Fibroblast of peridontal ligament (primary cell): ENCODE data around the gene RYR3.

Experiments
- DNase-seq: peaks from one replicate; pipeline ENCODE4 v3.0.0-alpha.2; 2010; ENCODE audit errors: extremely low read depth

Gene RYR3

DNA sequence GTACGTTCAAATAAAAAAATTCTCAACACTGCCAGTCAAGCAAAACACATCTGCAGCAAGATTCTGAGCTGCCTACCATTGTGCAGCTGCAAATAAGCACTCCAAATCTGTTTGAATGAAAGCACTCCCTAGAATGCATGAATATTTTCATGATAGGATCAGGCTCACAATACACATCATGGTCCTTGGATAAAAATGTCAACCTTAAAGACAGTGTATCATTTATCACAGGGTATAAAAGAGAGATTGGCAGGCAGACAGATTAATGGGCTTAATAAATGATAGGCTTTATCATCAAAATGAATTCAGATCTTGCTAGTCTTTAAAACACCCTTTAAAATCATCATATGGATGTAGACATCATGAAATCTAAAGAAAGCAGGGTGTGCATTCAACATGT lies 9.2 kb downstream of the RYR3 start:
- DNase-seq, result no peak

GRCh38 chr15:33322091-33322490 lies 11.3 kb downstream of the RYR3 start:
- DNase-seq, result no peak

DNA sequence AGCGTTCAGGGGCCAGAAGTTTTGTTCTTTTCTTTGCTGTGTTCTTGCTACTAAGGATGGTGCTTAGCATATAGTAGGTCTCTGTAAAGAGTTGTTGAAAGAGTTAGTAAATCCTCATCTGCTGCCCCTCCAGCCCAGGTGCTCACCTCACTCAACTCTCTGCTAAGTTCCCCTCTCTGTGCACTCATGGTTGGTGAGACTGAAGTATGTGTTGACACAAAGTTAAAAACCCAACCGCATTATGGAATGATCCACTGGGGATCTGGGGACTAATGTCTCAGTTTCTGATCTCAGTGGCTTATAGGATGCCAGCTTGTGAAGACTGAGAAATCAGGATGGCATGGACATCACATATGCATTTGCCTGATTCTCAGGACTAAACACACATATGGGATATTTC lies 13.8 kb downstream of the RYR3 start:
- no peak for DNase-seq

DNA sequence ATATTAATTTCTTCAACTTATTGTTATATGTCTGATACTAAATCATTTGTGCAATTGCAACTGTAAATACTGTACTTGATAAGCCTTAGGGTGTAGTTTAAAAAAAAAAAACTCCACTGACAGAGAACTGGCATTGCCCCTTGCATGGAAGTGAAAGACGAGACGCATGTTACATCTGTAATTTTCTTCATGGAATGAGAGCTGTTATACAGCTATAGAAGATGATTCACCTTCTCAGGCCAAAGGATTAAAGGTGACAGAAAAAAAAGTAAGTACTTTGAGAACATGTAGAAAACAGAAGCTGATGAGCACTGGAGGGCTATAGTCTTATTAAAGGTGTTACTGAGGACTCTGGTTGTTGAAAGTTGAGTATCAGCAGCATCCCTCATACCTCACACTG lies 16.1 kb downstream of the RYR3 start:
- no peak for DNase-seq

GRCh38 chr15:33328106-33328505 lies 17.3 kb downstream of the RYR3 start:
- no peak for DNase-seq

- no peak for DNase-seq
Observed at GRCh38 chr15:33329457-33329856, 18.7 kb downstream of the RYR3 start.

DNA sequence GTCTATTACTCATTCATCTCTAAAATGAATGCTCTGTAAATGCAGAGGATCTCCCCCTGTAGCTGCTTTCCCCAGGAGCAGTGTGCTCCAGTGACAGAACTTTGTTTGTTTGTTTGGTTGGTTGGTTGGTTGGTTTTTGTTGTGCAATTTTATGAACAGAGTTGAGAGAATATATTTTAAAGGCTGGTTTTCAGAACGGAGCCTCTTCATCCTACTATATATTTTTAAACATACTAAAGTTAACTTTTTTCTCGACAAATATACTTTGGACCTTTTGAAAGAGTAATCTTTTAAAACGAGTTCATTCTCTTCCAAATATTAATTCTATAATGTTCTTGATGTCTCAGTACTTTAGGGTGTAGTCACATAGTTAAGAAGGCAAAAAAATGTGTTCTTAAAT lies 20.2 kb downstream of the RYR3 start:
- DNase-seq, result no peak

DNA sequence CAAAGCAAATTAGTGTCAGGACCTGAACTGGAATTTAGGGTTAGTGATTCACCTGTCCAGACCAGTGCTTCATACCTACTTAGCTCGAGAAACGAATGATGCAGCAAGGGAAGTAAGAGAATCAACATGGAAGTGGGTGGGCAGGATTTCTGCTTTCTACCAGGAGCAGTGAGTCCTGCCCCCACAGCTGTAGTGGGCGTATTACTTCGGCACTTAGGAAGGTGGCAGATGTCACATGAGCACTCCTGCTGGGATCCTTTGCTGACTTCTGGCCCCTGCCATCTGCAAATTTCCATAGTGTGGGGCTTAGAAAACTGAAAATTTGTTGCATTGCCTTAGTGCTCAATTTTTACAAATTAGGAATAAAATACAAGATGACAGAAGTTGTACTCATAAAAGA lies 31.2 kb downstream of the RYR3 start:
- DNase-seq, result no peak

GRCh38 chr15:33343275-33343674 lies 32.5 kb downstream of the RYR3 start:
- no peak for DNase-seq

- no peak for DNase-seq
Observed at GRCh38 chr15:33344111-33344510, 33.3 kb downstream of the RYR3 start.

GRCh38 chr15:33344530-33344929 lies 33.8 kb downstream of the RYR3 start:
- DNase-seq, result no peak

- DNase-seq, result no peak
Observed at GRCh38 chr15:33354411-33354810, 43.6 kb downstream of the RYR3 start.

DNA sequence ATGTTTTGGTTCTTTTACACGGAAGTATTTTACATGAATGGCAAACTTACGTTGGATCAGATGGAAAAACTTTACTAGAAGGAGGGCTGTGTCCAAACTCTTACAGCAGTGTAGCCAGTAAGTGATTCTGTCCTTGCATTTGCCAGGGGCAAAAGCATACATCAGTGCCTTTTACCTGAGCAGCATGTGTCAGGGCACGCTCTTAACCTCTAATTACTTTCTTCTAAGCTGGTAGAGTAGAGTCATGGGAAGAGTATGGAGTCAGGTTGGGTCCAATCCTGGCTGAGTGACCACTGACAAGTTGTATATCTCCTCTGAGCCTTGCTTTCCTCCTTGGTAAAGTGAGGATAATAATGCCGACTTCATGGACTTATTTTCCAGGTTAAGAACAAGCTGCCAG lies 47.1 kb downstream of the RYR3 start:
- DNase-seq, result no peak

- no peak for DNase-seq
Observed at GRCh38 chr15:33358306-33358705, 47.5 kb downstream of the RYR3 start.

DNA sequence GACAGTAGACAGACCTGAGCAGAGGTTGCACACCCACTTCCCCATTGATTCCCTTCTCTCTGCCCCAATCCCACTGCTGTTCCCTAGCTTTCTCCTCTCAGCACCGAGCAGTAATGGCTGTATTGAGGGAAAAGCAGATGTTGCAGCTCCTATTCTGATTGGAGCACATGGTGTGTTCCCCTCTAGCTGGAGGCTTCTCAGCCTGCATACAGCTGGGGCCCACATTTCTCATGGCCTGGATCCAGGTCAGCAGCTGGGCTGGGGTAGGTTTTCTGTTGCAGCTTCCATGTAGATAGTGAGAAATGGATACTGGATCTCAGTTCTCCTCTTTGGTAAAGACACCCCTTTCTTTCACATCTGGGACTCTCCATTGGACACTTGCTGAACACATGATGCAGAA lies 50.1 kb downstream of the RYR3 start:
- no peak for DNase-seq

DNA sequence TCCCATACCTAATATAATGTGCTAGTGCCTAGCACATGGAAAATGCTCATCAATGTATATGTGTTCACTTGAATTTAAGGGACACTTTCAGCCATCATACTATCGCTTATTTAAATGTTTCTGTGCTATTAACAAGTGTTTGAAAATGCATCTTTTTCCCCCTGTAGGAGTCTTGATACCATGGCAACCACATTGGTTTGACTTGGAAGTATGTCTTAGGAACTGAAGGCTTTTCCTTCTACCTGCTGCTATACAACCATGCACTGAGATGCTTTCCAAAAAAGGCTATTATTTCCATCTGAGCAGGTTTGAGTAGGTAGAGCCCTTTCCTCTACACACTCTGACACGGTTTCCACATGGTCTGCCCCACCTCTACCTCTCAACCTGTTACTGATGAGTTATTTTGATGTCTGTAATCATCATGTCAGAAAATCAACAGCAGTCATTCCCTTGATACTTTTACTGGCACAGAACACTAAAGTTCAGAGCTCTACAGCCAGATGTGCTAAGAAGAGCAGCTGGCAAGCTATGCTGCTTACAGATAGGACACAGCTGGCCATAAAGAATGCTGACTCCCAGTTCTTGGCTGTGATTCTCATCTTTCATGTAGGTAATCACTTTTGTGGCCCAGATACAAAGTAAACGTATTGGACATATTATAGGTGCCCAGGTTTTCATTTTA lies 59.3 kb downstream of the RYR3 start:
- DNase-seq, result no peak

DNA sequence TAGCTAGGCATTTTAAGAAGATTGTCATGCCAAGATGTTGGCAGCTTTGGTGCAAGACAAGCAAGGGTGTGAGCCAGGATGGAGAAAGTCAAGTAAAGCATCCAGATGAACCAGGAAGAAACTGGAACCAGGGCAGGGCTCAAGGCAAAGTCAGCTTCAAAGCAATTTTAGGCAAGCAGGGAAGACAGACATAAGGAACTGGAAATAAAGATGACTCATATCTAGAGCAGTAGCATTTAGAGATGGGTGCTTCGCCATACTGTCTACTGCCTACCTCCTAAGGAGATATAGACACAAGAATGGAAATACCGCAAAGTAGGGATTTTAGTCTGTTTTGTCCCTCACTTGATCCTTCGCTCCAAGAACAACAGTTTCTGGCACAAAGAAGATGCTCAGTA lies 59.9 kb downstream of the RYR3 start:
- no peak for DNase-seq

- DNase-seq, result no peak
Observed at GRCh38 chr15:33371159-33371558, 60.4 kb downstream of the RYR3 start.

DNA sequence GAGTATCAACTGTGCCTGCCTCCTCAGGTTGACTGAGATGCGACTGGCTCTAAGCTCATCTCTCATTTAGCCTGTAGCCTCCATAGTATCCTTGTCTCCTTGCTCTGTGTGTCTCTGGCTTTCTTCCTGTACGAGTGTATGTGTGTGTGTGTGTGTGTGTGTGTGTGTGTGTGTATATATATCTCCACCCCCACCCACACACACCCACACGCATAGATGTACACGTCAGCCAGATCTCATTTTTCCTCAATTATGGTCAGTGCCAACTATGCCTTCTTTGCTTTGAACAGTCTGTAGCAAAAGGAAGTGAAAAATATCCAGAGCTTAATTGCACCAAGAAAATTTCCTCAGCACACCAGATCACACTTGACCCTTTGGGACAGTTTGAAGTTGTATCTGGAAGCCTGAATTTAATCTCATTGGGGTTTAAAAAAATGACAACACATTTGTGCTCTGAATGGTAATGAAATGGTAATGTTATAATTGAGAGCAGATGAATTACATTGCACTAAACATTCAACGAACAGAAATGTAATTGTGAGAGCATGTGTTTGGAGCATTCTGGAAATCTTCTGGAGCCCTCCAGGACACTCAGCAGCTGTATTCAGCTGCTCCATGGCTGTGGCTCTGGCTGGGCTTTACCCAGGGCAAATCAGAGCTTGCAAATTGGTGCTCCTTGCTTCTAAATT lies 63.6 kb downstream of the RYR3 start:
- no peak for DNase-seq

DNA sequence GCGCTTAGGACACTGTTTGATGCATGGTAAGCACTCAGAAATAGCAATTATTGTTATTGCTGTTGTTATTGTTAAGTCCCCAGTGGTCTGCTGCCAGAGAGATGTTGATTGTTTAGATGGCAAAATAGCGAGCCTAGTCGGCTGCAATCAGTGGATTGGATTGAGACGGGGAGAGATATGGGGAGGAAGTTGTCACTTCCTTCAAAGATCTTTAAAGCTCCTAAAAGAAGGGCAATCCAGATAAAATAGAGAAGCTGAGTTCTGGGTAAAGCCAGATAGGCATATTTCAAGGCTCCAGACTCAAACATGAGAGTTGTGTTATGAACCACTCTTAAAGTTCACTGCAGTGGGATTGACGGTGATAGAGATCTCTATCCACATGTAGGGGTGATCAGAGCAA lies 64.5 kb downstream of the RYR3 start:
- DNase-seq, result no peak

DNA sequence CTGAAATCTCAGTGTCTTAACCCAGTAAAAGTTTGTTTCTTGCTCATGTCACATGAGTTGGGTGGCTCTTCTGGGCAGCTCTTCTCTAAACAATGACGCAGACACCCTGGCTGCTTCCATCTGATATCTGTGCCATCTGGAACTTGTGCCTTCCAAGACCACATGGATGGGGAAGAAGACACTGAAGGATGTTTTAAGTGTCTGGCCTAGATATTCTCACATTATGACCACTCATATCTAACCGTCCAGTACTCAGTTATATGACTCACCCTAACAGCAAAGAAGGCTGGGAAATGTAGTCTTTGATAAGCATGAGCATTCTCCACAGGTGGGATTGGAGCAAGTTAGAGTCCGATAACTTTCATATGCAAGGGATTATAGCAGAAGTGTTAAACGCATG lies 66.4 kb downstream of the RYR3 start:
- no peak for DNase-seq

DNA sequence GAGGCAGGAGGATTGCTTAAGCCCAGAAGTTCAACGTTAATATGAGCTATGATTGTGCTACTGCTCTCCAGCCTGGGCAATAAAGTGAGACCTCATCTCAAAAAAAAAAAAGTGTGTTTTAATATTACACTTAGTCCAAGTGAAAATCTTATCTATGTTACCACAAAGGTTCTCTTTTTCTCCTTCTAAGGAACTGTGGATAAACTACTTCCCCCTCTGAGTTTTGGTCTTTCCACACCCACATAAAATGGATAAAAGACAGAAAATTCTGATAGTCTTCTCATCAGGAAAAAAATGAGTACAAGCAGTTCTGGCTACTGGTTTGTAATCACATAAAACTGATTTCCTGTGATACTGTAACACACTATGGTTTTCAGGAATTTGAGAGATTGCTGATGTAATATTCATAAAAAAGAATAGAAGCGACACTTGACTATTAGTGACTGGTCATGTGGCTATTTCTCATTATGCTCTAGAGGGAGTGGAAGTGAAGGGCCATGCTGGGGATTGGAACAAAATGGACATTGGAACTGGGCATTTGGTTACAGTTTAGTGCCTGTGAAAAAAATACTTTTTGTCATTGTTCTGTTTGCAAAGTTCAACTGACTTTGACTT lies 68.2 kb downstream of the RYR3 start:
- no peak for DNase-seq

DNA sequence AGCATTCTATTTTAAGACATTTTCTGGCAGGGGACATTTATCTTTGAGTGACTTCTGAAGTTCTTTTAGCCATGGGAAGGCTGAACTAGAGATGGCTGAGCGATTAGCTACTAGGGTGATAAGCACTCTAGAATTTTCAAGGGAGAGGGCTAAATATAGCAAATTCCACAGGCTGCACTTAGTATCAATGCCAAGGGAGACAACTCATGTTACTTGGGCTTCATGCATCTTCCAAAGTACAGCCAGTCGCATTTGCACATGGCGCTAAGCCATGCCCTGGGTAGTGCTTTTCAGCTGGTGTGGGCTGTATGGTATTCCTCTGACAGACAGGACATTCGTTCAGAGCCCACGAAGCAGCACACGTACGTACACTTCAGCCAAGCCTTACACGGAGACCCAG lies 69.6 kb downstream of the RYR3 start:
- no peak for DNase-seq
